AG09319 (cell line): Measurements from ENCODE around the gene RABGAP1L.

Experiments
- DNase-seq: peaks from one replicate; pipeline ENCODE4 v3.0.0-alpha.2; 2010; ENCODE audit warnings: low read depth; ENCODE audit errors: extremely low read depth
- TF ChIP-seq, protein P1 (sequence below): IDR thresholded peaks from 2 replicates; pipeline ENCODE4 v1.5.1; 2011; ENCODE audit warnings: low read depth, mild to moderate bottlenecking, inconsistent platforms, low read length, moderate library complexity

Gene RABGAP1L

DNA sequence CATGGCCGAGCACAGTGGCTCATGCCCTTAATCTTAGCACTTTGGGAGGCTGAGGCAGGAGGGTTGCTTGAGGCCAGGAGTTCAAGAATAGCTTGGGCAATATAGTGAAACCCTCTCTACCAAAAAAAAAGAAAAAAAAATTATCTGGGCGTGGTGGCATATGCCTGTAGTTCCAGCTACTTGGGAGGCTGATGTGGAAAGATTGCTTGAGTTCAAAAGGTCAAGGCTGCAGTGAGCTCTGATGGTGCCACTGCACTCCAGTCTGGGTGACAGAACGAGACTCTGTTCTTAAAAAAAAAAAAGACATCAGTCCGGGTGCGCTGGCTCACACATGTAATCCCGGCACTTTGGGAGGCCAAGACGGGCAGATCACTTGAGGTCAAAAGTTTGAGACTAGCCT lies 589.3 kb downstream of the RABGAP1L start:
- TF ChIP-seq, protein P1, sequence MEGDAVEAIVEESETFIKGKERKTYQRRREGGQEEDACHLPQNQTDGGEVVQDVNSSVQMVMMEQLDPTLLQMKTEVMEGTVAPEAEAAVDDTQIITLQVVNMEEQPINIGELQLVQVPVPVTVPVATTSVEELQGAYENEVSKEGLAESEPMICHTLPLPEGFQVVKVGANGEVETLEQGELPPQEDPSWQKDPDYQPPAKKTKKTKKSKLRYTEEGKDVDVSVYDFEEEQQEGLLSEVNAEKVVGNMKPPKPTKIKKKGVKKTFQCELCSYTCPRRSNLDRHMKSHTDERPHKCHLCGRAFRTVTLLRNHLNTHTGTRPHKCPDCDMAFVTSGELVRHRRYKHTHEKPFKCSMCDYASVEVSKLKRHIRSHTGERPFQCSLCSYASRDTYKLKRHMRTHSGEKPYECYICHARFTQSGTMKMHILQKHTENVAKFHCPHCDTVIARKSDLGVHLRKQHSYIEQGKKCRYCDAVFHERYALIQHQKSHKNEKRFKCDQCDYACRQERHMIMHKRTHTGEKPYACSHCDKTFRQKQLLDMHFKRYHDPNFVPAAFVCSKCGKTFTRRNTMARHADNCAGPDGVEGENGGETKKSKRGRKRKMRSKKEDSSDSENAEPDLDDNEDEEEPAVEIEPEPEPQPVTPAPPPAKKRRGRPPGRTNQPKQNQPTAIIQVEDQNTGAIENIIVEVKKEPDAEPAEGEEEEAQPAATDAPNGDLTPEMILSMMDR: no peak
- no peak for DNase-seq

DNA sequence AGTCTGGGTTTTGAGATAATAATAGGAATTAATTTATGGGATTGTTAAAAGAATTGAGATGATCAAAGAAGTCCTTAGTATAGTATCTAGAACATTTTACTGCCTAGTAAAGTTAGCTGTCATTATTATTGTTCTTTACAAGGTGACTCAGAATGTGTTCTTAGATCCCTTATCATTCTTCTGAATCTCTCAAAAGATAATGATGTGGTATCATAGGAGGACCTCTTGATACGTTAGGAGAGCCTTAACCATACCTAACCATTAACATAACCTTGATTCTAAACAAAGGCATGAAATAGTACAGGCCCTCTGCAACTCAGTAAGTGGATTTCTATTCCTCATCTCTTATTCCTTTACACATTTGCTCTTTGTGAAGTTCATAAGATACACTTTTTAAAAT lies 593.8 kb downstream of the RABGAP1L start:
- no peak for DNase-seq
- TF ChIP-seq, protein P1: no peak

DNA sequence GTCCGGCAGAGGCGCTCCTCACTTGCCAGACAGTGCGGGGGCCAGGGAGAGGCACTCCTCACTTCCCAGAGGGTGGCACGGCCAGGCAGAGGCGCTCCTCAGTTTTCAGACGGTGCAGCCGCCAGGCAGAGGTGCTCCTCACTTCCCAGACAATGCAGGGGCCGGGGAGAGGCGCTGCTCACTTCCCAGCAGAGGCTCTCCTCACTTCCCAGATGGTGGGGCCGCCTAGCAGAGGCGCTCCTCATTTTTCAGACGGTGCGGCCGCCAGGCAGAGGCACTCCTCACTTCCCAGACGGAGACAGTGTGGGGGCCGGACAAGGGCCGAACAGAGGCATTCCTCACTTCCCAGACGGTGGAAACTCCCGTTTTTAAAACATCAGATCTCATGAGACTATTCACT lies 602.0 kb downstream of the RABGAP1L start:
- DNase-seq: no peak

DNA sequence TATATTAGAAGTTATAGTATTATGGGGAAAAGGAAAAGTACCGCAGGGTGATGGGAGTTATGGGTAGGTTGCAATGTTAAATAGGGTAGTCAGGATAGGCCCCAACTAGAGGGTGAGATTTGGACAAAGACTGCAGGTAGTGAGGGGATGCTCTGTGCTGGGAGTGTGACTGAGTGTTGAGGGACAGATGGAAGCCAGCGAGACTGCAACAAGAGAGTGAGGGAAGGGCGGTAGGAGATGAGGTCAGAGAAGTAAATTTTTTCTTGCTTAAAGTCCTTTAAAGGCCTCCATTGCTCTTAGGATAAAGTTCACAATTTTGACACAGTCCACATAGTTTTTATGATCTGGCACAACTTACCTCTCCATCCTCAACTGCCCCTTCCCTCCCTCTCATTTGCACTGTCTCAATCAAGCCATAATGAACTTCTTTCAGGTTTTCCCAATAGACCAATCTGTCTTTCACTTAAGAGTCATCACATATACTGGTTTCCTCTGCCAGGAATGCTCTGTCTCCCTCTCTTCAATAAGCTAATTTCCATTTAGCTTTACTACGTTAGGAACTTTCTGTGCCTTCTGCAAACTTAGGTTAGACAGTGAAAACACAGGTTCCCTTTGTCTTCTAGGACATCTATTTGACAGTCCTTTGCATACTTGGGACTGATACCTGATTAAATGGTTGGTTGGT lies 602.7 kb downstream of the RABGAP1L start:
- no peak for DNase-seq
- TF ChIP-seq, protein P1: no peak

More for the DNA sequence above, 602.0 kb downstream of the RABGAP1L start:
- TF ChIP-seq, protein P1: no peak

- DNase-seq: no peak
- TF ChIP-seq, protein P1: no peak
Measured at GRCh38 chr1:174764191-174764590, 604.9 kb downstream of the RABGAP1L start.

GRCh38 chr1:174766727-174767126 lies 607.4 kb downstream of the RABGAP1L start:
- TF ChIP-seq, protein P1: no peak
- DNase-seq: no peak

DNA sequence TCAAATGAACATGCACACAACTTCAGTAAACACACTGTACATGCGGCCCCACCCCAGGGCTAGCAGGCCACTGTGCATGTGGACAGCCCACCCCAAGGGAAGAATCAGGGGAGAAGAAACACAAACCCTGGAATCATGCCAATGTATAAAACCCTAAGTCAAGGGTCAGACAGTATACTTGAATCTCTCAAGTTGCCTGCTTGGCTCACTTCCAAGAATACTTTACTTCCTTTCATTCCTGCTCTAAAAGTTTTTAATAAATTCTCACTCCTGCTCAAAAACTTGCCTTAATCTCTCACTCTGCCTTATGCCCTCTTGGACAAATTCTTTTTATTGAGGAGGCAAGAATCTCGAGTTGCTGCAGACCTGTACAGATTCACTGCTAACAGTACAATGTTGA lies 609.2 kb downstream of the RABGAP1L start:
- no peak for DNase-seq
- TF ChIP-seq, protein P1: no peak
